Measurements from ENCODE around the gene HABP4. TPM values are rescaled to one million over a fixed set of nuclear protein-coding genes. Genes with fewer than 3 reads are reported as not detected.

The HABP4 gene
- total and polyA plus RNA-seq, 9 of the 15 experiments (the other 6 are each of a cell fraction or from before 2014, with no cell fraction given): 0.38 to 2.4 (median 1.9) TPM

- TF ChIP-seq PATZ1 (CRISPR knock-in tag; IDR thresholded peaks at IDR 0.05; ENCODE audit: borderline replicate concordance) (no peak; the same call in 1 of the 2 replicates), NBN (IDR thresholded peaks at IDR 0.05; ENCODE audit: low read depth) (peak; percentile 67; the same call in 1 of the 2 replicates), SP1 (CRISPR knock-in tag; IDR thresholded peaks at IDR 0.05) (no peak; the same call in 1 of the 2 replicates), ZNF124 (CRISPR knock-in tag; IDR thresholded peaks at IDR 0.05) (no peak), XRCC5 (IDR thresholded peaks at IDR 0.05; ENCODE audit: low read depth, low read length) (peak; percentile 63; the same call in 1 of the 2 replicates), PKNOX1 (IDR thresholded peaks at IDR 0.05) (no peak), DLX4 (CRISPR knock-in tag; IDR thresholded peaks at IDR 0.05) (no peak), SIX5 (IDR thresholded peaks at IDR 0.05; ENCODE audit: borderline replicate concordance in 1 of 2, insufficient read depth in 1 of 2, low read depth in 1 of 2, low read length in 2 of 2) (no peak), LEF1 (IDR thresholded peaks at IDR 0.05) (no peak), SRSF3 (IDR thresholded peaks at IDR 0.05; ENCODE audit: insufficient read depth, low read length) (no peak), IRF9 (tag; IDR thresholded peaks at IDR 0.05) (no peak), ZNF408 (CRISPR knock-in tag; IDR thresholded peaks at IDR 0.05; ENCODE audit: low read depth) (no peak)
- TF ChIP-seq, protein P1, sequence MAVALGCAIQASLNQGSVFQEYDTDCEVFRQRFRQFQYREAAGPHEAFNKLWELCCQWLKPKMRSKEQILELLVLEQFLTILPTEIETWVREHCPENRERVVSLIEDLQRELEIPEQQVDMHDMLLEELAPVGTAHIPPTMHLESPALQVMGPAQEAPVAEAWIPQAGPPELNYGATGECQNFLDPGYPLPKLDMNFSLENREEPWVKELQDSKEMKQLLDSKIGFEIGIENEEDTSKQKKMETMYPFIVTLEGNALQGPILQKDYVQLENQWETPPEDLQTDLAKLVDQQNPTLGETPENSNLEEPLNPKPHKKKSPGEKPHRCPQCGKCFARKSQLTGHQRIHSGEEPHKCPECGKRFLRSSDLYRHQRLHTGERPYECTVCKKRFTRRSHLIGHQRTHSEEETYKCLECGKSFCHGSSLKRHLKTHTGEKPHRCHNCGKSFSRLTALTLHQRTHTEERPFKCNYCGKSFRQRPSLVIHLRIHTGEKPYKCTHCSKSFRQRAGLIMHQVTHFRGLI (CRISPR knock-in tag; IDR thresholded peaks at IDR 0.05): no peak
- TF ChIP-seq, protein P2, sequence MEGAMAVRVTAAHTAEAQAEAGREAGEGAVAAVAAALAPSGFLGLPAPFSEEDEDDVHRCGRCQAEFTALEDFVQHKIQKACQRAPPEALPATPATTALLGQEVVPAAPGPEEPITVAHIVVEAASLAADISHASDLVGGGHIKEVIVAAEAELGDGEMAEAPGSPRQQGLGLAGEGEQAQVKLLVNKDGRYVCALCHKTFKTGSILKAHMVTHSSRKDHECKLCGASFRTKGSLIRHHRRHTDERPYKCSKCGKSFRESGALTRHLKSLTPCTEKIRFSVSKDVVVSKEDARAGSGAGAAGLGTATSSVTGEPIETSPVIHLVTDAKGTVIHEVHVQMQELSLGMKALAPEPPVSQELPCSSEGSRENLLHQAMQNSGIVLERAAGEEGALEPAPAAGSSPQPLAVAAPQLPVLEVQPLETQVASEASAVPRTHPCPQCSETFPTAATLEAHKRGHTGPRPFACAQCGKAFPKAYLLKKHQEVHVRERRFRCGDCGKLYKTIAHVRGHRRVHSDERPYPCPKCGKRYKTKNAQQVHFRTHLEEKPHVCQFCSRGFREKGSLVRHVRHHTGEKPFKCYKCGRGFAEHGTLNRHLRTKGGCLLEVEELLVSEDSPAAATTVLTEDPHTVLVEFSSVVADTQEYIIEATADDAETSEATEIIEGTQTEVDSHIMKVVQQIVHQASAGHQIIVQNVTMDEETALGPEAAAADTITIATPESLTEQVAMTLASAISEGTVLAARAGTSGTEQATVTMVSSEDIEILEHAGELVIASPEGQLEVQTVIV (CRISPR knock-in tag; IDR thresholded peaks at IDR 0.05; ENCODE audit: borderline replicate concordance): no peak
Measured at GRCh38 chr9:96418920-96419690, 30.9 kb upstream of the HABP4 start (continued).
